ENCODE data around the gene PRTN3.
A peak's percentile ranks its signal among the peaks of the same experiment; 100 is the strongest.

PRTN3 gene

DNA sequence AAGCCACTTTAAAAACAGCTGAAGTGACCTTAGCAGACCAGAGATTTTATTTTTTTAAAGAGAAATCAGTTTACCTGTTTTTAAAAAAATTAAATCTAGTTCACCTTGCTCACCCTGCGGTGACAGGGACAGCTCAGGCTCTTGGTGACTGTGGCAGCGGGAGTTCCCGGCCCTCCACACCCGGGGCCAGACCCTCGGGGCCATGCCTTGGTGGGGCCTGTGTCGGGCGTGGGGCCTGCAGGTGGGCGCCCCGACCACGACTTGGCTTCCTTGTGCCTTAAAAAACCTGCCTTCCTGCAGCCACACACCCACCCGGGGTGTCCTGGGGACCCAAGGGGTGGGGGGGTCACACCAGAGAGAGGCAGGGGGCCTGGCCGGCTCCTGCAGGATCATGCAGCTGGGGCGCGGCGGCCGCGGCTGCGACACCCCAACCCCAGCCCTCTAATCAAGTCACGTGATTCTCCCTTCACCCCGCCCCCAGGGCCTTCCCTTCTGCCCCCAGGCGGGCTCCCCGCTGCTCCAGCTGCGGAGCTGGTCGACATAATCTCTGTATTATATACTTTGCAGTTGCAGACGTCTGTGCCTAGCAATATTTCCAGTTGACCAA is 29.8 kb upstream of the PRTN3 start:
- Histone ChIP-seq H3K4me2 (ENCODE audit: insufficient read depth, low read length, poor library complexity, severe bottlenecking) (no peak overlapping the region), H2AK5ac (ENCODE audit: low read depth, low read length) (no peak overlapping the region), H4K8ac (ENCODE audit: low read depth, low read length) (no peak overlapping the region), H3K27ac (replicated peaks; ENCODE audit: low read length) (no peak overlapping the region), H3K27me3 (ENCODE audit: control insufficient read depth in 3 of 3, insufficient read depth in 3 of 3, low read depth in 1 of 3, low read length in 3 of 3) (no peaks in the 10 kb centered on the region), H3K18ac (ENCODE audit: low read length) (no peak overlapping the region), H2BK15ac (ENCODE audit: low read length) (no peak overlapping the region), H3K4me3 (ENCODE audit: low read length in 2 of 2) (no peak overlapping the region), H2BK12ac (ENCODE audit: low read length) (no peak overlapping the region), H4K91ac (ENCODE audit: low read depth, low read length, poor library complexity) (no peak overlapping the region), H3K4me1 (ENCODE audit: control insufficient read depth in 2 of 2, insufficient read depth in 1 of 2, low read depth in 1 of 2, low read length in 2 of 2) (no peaks in the 10 kb centered on the region), H2BK5ac (ENCODE audit: low read length) (peak overlapping the region; percentile 66), H3K14ac (ENCODE audit: low read length) (no peak overlapping the region), H3K23ac (ENCODE audit: low read depth, low read length, poor library complexity) (peak overlapping the region; percentile 65), H3K4ac (ENCODE audit: low read length) (no peak overlapping the region), H3K36me3 (replicated peaks in 1 of 2; ENCODE audit: control insufficient read depth in 2 of 2, insufficient read depth in 2 of 2, low read length in 2 of 2) (peaks cover 71 to 85% of the 10 kb centered on the region in 2 donors), H2AFZ (ENCODE audit: low read length) (no peak overlapping the region), H3K9ac (ENCODE audit: low read depth, low read length, poor library complexity) (no peak overlapping the region), H3K79me1 (ENCODE audit: low read depth, low read length) (peaks cover 35% of the 10 kb centered on the region), H2BK120ac (ENCODE audit: low read depth, low read length) (no peak overlapping the region), H3K9me3 (replicated peaks in 1 of 2; ENCODE audit: control insufficient read depth in 2 of 2, insufficient read depth in 1 of 2, low read depth in 1 of 2, low read length in 2 of 2) (peaks cover 0 to 3% of the 10 kb centered on the region in 2 donors)
- WGBS, 2 donors (ENCODE audit: extremely low coverage in 2 of 2, insufficient read length in 2 of 2, insufficient replicate concordance in 1 of 2): no CpG with 5 or more reads among the region's 25 CpGs
- DNase-seq (ENCODE audit: low spot score): no peak

DNA sequence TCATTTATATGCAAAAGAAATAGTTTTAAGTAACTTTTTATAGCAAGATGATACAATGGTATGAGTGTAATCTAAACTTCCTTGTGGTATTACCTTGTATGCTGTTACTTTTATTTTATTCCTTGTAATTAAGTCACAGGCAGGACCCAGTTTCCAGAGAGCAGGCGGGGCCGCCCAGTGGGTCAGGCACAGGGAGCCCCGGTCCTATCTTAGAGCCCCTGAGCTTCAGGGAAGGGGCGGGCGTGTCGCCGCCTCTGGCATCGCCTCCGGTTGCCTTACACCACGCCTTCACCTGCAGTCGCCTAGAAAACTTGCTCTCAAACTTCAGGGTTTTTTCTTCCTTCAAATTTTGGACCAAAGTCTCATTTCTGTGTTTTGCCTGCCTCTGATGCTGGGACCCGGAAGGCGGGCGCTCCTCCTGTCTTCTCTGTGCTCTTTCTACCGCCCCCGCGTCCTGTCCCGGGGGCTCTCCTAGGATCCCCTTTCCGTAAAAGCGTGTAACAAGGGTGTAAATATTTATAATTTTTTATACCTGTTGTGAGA is 29.2 kb upstream of the PRTN3 start:
- no CpG with 5 or more reads among the region's 20 CpGs for WGBS, 2 donors (ENCODE audit: extremely low coverage in 2 of 2, insufficient read length in 2 of 2, insufficient replicate concordance in 1 of 2)
- H3K27ac ChIP-seq (replicated peaks; ENCODE audit: low read length): peak overlapping the region; percentile 36
- no peak overlapping the region for H4K91ac ChIP-seq (ENCODE audit: low read depth, low read length, poor library complexity)
- no peak overlapping the region for H2BK120ac ChIP-seq (ENCODE audit: low read depth, low read length)
- H3K4me1 ChIP-seq (ENCODE audit: control insufficient read depth in 2 of 2, insufficient read depth in 1 of 2, low read depth in 1 of 2, low read length in 2 of 2): no peaks in the 10 kb centered on the region
- H2BK12ac ChIP-seq (ENCODE audit: low read length): no peak overlapping the region
- H3K27me3 ChIP-seq (ENCODE audit: control insufficient read depth in 3 of 3, insufficient read depth in 3 of 3, low read depth in 1 of 3, low read length in 3 of 3): no peaks in the 10 kb centered on the region
- no peak overlapping the region for H3K4me3 ChIP-seq (ENCODE audit: low read length in 2 of 2)
- no peak overlapping the region for H3K23ac ChIP-seq (ENCODE audit: low read depth, low read length, poor library complexity)
- peaks cover 69 to 84% of the 10 kb centered on the region in 2 donors for H3K36me3 ChIP-seq (replicated peaks in 1 of 2; ENCODE audit: control insufficient read depth in 2 of 2, insufficient read depth in 2 of 2, low read length in 2 of 2)
- H3K14ac ChIP-seq (ENCODE audit: low read length): no peak overlapping the region
- H2BK5ac ChIP-seq (ENCODE audit: low read length): no peak overlapping the region
- no peak overlapping the region for H3K18ac ChIP-seq (ENCODE audit: low read length)
- H4K8ac ChIP-seq (ENCODE audit: low read depth, low read length): no peak overlapping the region
- peaks cover 34% of the 10 kb centered on the region for H3K79me1 ChIP-seq (ENCODE audit: low read depth, low read length)
- no peak overlapping the region for H2AK5ac ChIP-seq (ENCODE audit: low read depth, low read length)
- no peak for DNase-seq (ENCODE audit: low spot score)
- H3K9ac ChIP-seq (ENCODE audit: low read depth, low read length, poor library complexity): no peak overlapping the region
- peaks cover 0 to 3% of the 10 kb centered on the region in 2 donors for H3K9me3 ChIP-seq (replicated peaks in 1 of 2; ENCODE audit: control insufficient read depth in 2 of 2, insufficient read depth in 1 of 2, low read depth in 1 of 2, low read length in 2 of 2)
- H2AFZ ChIP-seq (ENCODE audit: low read length): no peak overlapping the region
- H3K4me2 ChIP-seq (ENCODE audit: insufficient read depth, low read length, poor library complexity, severe bottlenecking): no peak overlapping the region
- H2BK15ac ChIP-seq (ENCODE audit: low read length): no peak overlapping the region
- H3K4ac ChIP-seq (ENCODE audit: low read length): no peak overlapping the region

GRCh38 chr19:812049-812746 is 28.6 kb upstream of the PRTN3 start:
- Histone ChIP-seq H3K9me3 (replicated peaks in 1 of 2; ENCODE audit: control insufficient read depth in 2 of 2, insufficient read depth in 1 of 2, low read depth in 1 of 2, low read length in 2 of 2) (peaks cover 0 to 3% of the 10 kb centered on the region in 2 donors), H3K18ac (ENCODE audit: low read length) (no peak overlapping the region), H2BK12ac (ENCODE audit: low read length) (no peak overlapping the region), H3K4ac (ENCODE audit: low read length) (no peak overlapping the region), H3K4me2 (ENCODE audit: insufficient read depth, low read length, poor library complexity, severe bottlenecking) (no peak overlapping the region), H3K14ac (ENCODE audit: low read length) (no peak overlapping the region), H3K27me3 (ENCODE audit: control insufficient read depth in 3 of 3, insufficient read depth in 3 of 3, low read depth in 1 of 3, low read length in 3 of 3) (no peaks in the 10 kb centered on the region), H2BK15ac (ENCODE audit: low read length) (no peak overlapping the region), H3K36me3 (replicated peaks in 1 of 2; ENCODE audit: control insufficient read depth in 2 of 2, insufficient read depth in 2 of 2, low read length in 2 of 2) (peaks cover 63 to 79% of the 10 kb centered on the region in 2 donors), H2BK120ac (ENCODE audit: low read depth, low read length) (no peak overlapping the region), H3K79me1 (ENCODE audit: low read depth, low read length) (peaks cover 34% of the 10 kb centered on the region), H4K91ac (ENCODE audit: low read depth, low read length, poor library complexity) (no peak overlapping the region), H3K4me1 (ENCODE audit: control insufficient read depth in 2 of 2, insufficient read depth in 1 of 2, low read depth in 1 of 2, low read length in 2 of 2) (no peaks in the 10 kb centered on the region), H4K8ac (ENCODE audit: low read depth, low read length) (no peak overlapping the region), H3K9ac (ENCODE audit: low read depth, low read length, poor library complexity) (no peak overlapping the region), H2AFZ (ENCODE audit: low read length) (no peak overlapping the region), H2BK5ac (ENCODE audit: low read length) (no peak overlapping the region), H3K27ac (replicated peaks; ENCODE audit: low read length) (peak overlapping the region; percentile 7), H3K23ac (ENCODE audit: low read depth, low read length, poor library complexity) (peak overlapping the region; percentile 73), H3K4me3 (ENCODE audit: low read length in 2 of 2) (no peak overlapping the region), H2AK5ac (ENCODE audit: low read depth, low read length) (no peak overlapping the region)
- DNase-seq (ENCODE audit: low spot score): no peak
- WGBS, 2 donors (ENCODE audit: extremely low coverage in 2 of 2, insufficient read length in 2 of 2, insufficient replicate concordance in 1 of 2): no CpG with 5 or more reads among the region's 80 CpGs

DNA sequence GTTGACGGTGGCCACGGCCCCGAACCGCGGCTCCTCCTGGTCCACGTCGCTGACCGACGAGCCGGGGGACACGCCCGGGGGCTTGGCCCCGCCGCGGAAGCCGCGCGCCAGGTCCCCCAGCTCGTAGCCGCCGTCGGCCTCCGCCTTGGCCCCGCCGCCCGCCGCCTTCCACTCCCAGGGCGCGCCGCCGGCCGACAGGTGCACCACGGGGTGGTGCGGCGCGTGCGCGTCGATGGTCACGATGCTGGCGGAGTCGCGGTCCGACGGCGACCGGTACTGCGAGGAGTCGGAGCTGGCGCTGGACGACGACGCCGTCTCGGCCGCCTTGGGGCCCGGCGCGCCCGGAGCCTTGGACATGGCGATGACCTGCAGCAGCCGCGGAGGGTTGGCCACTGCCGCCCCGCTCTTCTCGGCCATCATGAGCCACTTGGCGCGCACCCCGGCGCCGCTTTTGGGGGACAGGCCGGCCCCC is 28.0 kb upstream of the PRTN3 start:
- no peak for DNase-seq (ENCODE audit: low spot score)
- H2BK12ac ChIP-seq (ENCODE audit: low read length): no peak overlapping the region
- no peak overlapping the region for H3K9ac ChIP-seq (ENCODE audit: low read depth, low read length, poor library complexity)
- no peak overlapping the region for H2BK15ac ChIP-seq (ENCODE audit: low read length)
- H2BK120ac ChIP-seq (ENCODE audit: low read depth, low read length): no peak overlapping the region
- H3K4ac ChIP-seq (ENCODE audit: low read length): no peak overlapping the region
- peak overlapping the region; percentile 73 for H3K23ac ChIP-seq (ENCODE audit: low read depth, low read length, poor library complexity)
- peak overlapping the region; percentile 82 for H4K8ac ChIP-seq (ENCODE audit: low read depth, low read length)
- peaks cover 58 to 79% of the 10 kb centered on the region in 2 donors for H3K36me3 ChIP-seq (replicated peaks in 1 of 2; ENCODE audit: control insufficient read depth in 2 of 2, insufficient read depth in 2 of 2, low read length in 2 of 2)
- no peaks in the 10 kb centered on the region for H3K27me3 ChIP-seq (ENCODE audit: control insufficient read depth in 3 of 3, insufficient read depth in 3 of 3, low read depth in 1 of 3, low read length in 3 of 3)
- no peak overlapping the region for H3K27ac ChIP-seq (replicated peaks; ENCODE audit: low read length)
- no peak overlapping the region for H3K18ac ChIP-seq (ENCODE audit: low read length)
- H3K79me1 ChIP-seq (ENCODE audit: low read depth, low read length): peaks cover 32% of the 10 kb centered on the region
- peaks cover 0 to 3% of the 10 kb centered on the region in 2 donors for H3K9me3 ChIP-seq (replicated peaks in 1 of 2; ENCODE audit: control insufficient read depth in 2 of 2, insufficient read depth in 1 of 2, low read depth in 1 of 2, low read length in 2 of 2)
- no peak overlapping the region for H2BK5ac ChIP-seq (ENCODE audit: low read length)
- no peak overlapping the region for H3K4me2 ChIP-seq (ENCODE audit: insufficient read depth, low read length, poor library complexity, severe bottlenecking)
- no peaks in the 10 kb centered on the region for H3K4me1 ChIP-seq (ENCODE audit: control insufficient read depth in 2 of 2, insufficient read depth in 1 of 2, low read depth in 1 of 2, low read length in 2 of 2)
- no CpG with 5 or more reads among the region's 72 CpGs for WGBS, 2 donors (ENCODE audit: extremely low coverage in 2 of 2, insufficient read length in 2 of 2, insufficient replicate concordance in 1 of 2)
- no peak overlapping the region for H3K14ac ChIP-seq (ENCODE audit: low read length)
- H2AFZ ChIP-seq (ENCODE audit: low read length): no peak overlapping the region
- H4K91ac ChIP-seq (ENCODE audit: low read depth, low read length, poor library complexity): no peak overlapping the region
- H2AK5ac ChIP-seq (ENCODE audit: low read depth, low read length): no peak overlapping the region
- no peak overlapping the region for H3K4me3 ChIP-seq (ENCODE audit: low read length in 2 of 2)

Data from neuronal stem cell (in vitro differentiated cells).